ENCODE measurements around the gene KCNK1.

KCNK1 gene

DNA sequence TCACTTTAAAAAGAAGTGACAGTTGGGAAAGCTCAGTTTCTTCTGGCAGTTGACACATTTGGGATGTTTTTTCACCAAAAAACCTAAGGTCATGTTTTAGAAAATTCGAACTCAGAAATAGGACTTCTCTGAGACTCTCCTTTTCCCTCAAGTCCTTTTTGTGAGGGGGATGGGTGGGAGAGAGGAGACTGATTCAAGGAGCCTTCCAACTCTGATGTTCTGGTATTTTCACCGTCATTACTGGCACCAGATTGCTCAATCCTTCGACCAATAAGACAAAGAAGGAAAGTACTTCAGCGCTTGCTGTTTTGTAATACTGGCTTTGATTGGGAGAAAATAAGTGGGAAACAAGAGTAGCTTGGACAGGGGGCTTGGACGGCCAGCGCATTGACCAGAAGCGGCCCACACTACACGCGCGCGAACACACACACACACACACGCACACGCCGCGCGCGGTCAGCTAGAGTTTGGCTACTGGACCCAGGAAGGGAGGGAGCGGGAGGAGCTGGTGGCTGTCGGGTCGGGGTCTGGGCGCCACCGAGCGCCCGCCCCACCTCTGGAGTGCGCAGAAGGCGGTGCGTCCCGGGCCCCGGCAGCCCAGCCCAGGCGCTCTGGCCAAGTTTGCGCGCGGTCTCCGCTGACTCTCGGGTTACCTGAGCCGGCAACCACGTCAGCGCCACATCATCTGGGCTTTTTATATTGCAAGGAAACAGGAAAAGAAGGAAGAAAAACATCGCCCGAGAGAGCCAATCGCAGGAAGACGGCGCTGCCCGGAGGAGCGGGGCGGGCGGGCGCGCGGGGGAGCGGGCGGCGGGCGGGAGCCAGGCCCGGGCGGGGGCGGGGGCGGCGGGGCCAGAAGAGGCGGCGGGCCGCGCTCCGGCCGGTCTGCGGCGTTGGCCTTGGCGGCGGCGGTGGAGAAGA, at the start of gene KCNK1:
TSS of gene KCNK1 (plus strand) at position 855 of the 921 bp plus-strand sequence. CDS start at position 921, 66 bp downstream.
- DNase-seq, result no peak

DNA sequence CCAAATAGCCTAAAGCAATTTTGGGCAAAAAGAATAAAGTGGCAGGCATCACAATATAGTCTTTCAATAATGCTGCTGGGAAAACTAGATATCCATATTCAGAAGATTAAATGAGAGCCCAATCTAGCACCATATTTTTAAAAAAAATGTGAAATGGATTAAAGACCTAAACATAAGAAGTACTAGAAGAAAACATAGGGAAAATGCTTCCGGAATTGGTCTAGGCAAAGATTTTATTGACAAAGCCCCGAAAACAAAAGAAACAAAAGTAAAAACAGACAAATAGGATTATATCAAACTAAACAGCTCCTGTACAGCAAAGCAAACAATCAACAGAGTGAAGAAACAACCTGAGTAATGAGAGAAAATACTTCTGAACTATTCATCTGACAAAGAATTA, 48.6 kb upstream of the KCNK1 start:
- DNase-seq, result no peak

DNA sequence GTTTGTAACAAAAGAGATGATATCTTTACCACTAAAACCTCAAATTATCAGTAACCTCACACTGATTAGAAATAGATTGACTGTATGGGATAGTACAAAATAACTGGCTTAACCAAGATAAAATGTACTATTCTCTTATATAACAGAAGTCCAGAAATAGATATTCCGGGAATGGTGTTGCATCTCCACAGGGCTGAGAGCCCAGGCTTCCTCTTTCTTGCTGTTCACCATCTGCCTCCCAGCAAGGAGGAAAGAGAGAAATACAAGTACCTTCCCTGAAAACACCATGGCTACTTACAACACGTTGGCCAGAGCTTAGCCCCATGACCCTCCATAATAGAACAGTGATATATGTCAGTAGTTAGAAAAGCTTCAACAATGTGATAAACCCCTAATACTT, 47.0 kb upstream of the KCNK1 start:
- no peak for DNase-seq

DNA sequence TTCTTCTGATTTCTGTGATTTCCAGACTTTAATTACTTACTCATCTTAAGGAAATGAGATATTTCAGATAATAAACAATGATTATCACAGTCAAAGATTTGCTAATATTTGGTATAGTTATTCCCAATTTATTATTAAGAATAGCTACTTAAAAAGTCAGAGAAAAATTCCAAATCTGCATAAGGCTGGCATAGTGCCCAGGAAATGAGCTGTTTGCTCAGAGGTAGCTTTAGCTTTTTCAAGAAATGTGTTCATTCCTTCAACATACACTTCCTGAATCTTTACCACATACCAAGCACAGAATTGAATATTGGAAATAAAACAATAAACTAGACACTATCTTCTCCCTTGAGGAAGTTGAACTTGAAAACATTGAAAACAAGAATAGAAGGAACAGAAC, 44.3 kb upstream of the KCNK1 start:
- no peak for DNase-seq

DNA sequence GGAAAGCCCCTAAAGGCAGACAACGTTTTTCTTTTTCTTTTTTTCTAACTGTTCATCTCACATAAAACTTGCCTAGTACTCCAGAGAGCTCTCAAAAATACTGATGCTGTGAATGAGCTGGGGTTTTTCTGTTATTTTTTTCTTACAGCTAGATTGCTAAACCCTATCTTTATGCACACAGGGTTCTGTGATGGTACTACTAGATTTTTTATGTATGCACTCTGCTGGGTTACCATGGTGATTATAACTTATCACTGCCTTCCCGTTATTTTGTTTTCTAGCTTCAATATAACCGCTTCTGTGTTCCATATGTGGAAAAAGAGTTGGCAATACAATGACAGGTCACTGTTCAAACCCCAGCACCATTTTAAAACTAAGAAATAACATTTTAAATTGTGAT, 43.7 kb upstream of the KCNK1 start:
- DNase-seq, result no peak

DNA sequence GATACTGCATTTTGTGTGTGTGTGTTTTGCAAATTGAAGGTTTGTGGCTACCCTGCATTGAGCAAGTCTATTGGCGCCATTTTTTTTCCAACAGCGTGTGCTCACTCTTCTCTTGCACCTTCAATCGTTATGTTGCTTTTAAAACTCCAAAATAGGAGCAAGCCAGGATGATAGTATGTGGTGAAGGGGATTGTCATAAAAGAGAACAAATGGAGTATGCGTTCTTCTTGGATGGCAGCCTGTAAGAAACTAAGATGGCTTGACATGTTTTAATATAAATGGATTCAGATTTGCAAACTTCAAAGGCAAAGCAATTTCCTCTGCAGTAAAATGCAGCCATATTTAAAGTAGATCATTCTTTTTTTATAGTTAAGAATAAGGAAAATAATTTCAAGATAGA, 43.2 kb upstream of the KCNK1 start:
- no peak for DNase-seq

DNA sequence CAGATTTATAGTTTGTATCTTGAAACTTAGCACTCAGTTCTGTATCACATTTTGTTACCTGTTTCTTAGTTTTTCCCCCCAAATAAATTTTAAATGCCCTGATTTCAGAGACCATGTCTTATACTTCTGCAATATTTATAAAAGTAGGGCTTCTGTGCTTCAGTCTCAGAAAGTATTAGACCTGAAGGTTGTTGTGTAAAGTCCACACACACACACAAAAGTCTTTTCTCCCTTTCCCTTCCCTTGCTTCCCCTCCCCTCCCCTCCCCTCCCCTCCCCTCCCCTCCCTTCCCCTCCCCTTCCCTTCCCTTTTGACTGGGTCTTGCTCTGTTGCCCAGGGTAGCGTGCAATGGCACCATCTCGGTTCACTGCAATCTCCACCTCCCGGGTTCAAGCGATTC, 41.0 kb upstream of the KCNK1 start:
- no peak for DNase-seq

DNA sequence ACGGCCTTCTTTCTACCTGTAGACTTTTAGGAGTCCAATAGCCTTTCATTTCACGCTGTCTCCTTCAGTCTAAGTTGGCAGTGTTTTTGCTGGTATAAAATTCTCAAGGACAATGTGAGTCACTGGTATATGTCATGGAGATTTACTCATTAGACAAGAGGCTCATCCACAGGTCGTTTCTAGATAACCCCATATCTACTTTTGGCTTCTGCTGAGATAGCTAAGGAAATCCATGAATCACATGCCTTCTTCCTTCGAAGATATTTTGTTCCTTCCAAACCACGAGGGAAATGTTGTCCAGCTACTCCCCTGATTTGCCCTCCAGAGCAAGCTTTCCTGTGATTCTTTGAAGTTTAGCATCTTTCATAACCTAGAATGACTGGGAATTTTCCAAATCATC, 38.5 kb upstream of the KCNK1 start:
- DNase-seq, result no peak

DNA sequence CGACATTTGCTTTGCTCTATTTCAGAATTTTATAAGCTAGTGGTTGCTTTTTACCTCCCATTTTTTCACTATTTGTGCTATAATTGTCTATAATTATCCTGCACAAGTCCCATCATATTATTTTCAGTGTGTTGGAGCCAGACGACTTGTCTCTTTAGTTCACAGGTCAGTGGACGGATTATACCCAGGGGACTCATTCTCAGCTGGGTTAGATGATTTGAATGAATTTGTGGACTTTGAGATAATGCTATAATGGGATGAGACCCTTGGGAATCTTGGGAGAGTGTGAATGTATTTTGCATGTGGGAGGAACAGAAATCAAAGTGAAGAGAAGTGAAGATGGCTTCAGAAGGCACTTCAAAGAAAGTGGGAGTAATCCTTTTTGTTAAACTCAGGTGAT, 31.5 kb upstream of the KCNK1 start:
- no peak for DNase-seq

DNA sequence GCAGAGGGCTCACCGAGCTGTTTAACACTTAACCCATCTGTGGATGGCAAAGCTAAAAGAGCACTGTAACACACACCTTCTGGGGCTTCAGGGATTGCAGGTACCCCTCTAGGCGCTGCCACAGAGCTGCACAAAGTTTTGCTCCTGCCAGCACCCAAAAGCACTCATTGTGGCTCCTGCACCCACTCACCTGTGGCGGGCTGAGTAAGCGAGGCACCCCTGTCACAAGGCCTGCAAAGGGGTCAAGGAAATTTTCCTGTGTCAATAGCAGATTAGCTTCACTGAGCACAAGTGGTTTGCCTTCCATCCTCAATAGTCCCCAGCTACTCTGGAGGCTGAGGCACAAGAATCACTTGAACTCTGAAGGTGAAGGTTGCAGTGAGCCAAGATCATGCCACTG, 29.5 kb upstream of the KCNK1 start:
- DNase-seq, result no peak

DNA sequence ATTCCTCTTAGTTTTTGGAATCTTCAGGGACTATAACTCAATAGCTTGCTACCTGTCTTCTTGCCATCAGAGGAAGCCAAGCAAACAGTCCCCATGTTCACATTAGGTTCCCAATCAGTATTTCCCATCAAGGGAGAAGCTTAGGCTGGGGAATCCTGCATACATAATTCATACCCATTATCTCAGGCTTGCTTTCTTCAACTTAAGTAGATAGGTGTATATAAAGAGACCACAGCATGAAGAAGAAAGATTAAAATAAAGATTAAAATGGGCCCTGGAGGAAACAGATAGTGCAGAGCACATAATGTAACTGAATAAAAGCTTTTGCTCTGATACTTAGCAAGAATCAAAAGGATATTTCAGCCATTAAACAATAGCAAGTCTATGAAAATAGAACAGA, 29.0 kb upstream of the KCNK1 start:
- no peak for DNase-seq

DNA sequence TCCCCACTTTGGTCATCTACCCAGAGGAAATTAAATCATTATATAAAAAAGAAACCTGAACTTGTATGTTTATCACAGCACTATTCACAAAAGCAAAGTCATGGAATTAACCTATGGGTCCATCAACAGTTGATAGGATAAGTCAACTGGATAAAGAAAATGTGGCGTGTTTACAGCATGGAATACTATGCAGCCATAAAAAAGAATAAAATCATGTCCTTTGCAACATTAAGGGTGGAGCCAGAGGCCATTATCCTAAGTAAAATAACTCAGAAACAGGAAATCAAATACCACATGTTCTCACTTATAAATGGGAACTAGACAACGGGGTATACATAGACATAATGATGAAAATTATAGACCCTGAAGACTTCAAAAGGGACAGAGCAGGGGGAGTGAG, 27.6 kb upstream of the KCNK1 start:
- DNase-seq, result no peak

DNA sequence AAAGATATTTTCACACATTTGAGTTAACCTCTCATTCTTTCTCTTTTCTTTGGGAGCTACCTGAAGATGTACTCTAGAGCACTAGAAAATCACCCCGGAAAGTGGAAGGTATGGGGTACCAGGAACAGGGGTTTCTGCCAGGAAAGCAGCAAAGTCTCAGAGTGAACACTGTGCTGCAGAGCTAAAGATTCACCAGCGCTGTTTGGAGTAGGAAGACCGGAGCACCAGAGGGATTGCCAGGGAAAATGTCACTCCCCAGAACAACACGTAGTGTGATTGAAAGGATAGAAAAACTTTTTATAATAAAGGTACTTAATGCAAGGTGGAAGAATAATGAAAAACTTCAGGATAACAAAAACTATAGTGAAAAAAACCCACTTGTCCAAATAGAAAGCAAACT, 26.7 kb upstream of the KCNK1 start:
- no peak for DNase-seq

DNA sequence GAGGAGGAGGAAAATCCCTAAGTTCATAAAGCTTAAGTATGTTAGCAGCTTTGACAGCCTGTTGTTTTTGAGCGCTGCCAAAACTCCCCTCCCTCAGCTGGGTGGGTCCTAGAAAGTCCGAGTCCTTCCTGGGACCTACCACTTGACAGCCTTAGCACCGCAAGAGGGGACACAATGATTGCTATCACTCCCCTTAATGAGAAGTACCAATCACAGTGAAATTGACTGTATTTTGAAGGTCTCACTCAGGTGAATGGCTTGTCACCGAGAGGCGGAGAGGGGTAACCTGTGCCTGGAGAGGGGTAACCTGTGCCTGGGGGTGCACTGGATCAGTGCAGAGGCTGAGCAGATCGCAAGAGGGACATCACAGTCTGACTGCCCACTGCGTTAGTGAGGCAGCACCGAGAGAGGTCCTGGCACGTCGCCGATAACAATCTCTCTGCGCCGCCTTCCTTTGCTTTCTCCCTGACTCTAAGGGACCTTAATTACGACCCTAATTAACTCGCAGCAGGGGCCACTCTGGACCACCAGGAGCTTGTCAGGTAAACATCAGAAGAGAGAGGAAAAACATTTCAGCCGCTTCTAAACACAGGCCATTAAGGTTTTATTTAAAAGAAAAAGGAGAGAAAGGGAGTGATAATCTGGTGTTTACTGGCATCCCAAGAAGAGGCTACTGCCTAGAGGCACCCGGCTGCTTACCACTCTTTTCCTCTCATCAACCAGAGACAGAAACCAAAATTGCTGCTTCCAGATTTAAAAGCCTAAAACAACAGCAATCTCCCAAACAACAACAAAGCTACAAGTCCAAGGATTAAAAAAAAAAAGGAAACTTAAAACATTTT, 25.7 kb upstream of the KCNK1 start:
- no peak for DNase-seq

DNA sequence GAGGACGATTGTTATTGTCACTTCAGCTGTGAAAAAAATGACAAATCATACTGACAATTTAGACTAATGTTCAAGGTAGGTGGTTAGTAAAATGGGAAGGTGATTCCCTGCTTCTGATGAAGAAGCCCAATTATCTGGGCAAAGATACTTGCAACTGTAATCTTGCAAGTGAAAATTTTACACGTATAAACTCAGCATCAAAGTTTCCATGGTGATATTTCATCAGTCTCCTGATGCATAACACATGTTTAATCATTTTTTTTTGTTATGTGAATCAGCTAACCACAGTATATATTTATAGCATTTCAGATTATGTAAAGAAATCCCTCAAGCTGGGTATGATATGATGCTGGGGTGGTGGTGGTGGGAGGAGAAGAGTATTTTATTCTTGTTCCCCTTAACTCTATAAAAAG, 16.4 kb upstream of the KCNK1 start:
- no peak for DNase-seq

DNA sequence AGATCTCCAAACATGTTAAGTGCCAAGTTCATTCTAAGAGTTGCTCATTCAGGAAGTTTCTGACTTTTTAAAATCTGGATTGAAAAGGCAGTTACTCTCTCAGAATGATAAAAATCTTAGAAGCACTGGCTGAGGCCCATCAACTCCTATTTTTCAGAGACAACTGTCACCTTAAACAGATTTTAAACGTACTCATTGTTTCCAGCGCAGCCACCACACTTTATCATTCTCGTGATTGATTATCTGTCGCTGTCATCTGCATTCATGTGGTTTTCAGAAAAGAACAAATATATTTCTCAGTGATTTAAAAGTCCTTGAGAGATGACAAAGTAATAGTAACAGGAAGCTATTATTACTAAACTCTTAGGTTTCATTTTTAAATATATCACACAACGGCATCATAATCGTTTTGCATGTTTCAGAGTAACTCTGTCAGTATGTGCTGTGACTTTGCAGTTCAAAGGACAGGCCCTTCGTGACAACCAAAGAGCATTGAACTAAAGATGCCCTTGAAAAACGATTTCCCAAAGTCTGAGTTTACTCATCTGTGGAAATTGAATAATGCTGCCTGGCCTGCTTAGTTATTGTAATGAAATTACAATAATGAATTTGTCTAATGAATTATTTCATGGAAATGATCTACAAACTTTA, 14.9 kb upstream of the KCNK1 start:
- no peak for DNase-seq

DNA sequence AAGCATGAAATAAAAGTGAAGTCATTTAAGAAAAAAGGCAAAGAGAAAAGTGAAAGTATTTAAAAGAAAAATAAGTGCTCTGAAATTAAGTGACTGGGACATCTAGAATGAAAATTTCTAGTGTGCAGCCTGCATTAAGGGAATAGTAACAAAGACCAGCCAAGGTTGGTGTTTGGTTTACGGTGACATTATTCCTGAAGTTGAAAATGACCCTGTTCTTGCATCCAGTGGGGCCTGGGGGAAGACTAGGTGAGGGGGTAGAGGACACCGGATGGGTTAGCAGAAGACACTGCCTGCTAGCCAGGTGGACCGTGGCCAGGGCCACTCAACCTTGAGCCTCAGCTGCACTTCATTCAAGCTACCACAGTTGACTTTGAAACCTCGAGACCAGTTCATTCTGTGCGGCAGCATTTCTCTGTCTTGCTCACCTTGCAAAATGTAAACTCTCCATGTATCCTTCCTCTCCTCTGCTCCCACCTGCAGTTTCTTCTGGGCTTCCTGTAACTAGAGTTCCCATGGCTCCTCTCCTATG, 14.3 kb upstream of the KCNK1 start:
- no peak for DNase-seq

DNA sequence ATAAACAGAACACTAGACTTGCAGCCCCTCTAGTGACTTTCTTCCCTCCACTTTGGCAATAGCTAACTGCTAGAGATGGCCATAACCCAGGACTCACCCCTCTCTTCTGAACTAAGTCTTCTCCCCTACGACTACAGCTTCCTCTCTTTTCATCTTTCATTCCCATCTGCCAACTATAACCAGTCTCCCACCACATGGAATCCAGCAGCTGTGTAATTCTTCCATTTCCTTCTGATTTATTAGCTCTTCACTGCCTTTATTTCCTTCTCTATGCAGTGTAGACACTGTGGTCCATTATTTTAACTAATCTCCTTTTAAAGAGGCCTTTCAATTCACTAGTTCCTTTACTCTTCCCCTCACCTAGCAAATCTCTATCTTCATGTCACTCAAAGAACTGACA, 13.4 kb upstream of the KCNK1 start:
- no peak for DNase-seq

DNA sequence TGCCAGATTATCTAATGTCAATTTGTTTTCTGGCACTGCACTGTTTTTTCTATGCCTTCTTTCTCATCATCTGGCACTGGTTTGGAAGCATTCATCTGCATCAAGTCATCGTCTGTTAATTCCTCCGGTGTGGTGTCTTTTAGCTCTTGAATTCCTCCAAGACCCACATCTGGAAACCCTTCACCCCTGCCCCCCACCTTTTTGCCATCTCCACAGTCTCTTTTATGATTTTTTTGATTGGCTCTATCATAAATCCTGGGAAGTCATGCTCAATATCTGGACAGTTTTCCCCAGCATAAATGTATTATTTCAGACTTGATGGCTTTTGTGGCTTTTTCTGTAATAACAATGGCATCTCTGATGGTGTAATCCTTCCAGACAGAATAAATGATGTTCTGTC, 10.4 kb upstream of the KCNK1 start:
- DNase-seq, result no peak

DNA sequence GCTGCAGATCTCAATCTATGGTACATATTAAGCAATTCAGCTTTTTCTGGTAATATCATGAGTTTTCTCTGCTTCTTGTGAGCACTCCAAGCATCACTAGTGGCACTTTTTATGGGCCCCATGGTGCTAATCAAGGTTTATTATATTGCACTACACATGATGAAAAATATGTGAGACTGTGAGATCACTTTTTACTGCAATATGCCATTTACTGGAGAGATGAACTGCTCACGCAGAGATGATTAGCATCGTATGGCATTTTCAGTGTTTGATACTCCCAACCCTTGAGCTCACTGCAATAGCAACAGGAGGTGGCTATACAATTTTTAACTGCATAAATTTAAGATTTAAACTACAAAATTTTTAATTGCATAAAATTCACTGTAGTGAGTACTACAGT, 8.7 kb upstream of the KCNK1 start:
- no peak for DNase-seq

DNA sequence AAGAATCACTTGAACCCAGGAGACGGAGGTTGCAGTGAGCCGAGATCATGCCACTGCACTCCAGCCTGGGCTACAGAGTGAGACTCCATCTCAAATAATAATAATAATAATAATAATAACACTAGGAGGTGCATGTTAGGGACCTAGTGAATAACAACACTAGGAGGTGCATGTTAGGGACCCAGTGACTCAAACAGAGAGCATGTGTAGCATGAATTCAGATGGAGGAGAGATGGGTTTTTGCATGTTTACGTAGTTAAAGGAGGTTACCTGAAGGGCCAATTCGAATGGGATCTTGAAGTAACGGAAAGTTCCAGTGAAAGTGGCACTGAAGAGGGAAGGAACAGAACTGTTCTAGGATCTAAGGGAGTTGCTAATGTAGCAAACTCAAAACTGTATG, 7.1 kb upstream of the KCNK1 start:
- DNase-seq, result no peak

DNA sequence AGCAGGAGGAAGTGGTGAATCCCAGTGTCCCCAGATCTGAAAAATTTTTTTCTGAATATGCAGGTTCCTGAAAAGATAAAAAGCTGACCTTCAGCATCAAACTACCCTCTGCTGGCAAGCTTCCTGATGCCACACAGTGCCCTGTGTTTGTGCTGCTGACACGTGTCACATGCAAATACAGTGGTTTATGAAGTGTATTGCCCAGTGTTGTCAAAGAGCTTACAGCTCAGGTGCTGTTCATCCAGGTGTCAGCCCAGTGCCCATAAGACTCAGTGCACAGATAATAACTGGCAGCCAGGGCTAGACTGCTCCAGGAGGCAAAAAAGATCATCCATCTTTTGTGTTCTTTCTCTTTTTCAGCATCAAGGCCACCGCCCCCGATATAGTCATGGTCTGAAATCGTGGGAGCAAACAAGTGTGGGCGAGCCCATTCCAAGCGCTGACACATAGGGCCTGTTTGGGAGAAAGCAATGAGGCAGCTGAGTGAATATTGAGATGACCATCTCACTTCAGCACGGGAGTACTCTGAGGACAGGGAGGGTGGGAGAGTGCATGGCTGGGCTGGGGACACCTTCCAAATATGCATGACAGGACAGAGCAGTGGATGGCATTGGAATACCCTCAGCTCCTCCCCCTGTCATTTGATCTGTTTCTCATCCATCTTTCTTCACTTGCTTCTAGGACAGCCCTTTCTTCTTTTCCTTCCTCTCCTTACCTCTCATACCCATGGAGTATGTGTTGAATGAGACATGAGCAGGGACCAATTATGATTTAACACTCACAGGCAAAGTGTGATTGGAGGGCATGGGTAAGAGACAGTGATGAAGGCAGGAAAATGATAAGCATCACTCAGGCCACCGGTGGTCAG, 6.4 kb upstream of the KCNK1 start:
- DNase-seq, result no peak

All from stimulated activated CD4-positive, alpha-beta T cell treated with anti-CD3 and anti-CD28 coated beads, Interleukin-4, amount 100 ng/mL, for 4 hours (primary cell).